ENCODE data around the gene ZNF662.

ZNF662 gene

DNA sequence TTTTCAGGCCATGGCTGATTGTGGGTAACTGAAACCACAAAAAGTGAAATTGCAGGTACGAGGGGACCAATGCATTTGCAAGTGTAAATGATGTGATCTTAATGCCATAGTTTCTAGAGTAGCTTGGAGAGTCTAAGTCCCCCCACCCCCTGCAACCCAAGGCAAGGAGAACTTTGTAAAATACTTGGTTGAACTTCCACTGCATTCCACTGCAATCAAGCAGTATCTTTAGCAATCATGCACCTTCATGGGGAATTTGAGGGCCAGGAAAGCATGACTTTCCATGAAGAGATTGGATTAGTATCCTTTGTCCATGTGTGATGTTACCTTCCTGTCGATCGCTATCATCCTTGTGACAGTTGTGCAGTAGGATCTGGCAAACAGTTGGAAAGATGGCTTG is 18.9 kb upstream of the ZNF662 start:
- DNase-seq, result no peak

DNA sequence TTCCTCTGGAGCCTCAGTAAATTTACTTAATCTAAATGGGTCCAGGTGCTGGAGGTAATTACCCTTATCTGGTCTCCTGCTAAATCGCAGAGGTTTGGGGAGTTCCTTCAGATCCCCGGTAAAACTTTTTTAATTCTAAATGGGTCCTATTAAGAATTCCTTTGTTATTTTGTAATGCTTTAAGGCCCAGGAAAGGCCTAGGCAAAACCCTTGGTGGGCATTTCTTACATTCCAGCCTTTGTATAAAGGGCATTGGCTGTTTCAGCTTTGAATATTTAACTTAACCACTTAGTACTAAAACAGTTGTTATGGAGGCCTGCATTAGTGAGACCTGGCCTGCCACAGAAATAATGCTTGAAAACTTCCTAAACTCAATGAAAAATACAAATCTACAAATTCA is 14.9 kb upstream of the ZNF662 start:
- DNase-seq, result no peak

DNA sequence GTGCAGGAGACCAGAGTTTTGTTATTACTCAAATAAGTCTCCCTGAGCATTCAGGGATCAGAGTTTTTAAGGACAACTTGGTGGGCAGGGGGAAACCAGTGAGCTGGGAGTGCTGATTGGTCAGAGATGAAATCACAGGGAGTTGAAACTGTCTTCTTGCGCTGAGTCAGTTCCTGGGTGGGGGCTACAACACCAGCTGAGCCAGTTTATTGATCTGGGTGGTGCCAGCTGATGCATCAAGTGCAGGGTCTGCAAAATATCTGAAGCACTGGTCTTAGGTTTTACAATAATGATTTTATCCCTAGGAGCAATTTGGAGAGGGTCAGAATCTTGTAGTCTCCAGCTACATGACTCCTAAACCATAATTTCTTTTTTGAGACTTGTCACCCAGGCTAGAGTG is 13.8 kb upstream of the ZNF662 start:
- no peak for DNase-seq

DNA sequence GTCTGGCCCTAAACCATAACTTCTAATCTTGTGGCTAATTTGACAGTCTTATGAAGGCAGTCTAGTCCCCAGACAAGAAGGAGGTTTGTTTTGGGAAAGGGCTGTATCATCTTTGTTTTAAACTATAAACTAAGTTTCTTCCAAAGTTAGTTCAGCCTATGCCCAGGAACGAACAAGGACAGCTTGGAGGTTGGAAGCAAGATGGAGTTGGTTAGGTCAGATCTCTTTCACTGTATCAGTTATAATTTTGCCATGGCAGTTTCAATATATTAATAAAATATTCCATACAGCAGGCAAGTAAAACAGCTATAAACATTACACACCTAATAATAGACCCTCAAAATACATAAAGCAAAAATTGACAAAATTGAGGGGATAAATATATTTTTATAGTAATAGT is 13.1 kb upstream of the ZNF662 start:
- DNase-seq, result no peak

DNA sequence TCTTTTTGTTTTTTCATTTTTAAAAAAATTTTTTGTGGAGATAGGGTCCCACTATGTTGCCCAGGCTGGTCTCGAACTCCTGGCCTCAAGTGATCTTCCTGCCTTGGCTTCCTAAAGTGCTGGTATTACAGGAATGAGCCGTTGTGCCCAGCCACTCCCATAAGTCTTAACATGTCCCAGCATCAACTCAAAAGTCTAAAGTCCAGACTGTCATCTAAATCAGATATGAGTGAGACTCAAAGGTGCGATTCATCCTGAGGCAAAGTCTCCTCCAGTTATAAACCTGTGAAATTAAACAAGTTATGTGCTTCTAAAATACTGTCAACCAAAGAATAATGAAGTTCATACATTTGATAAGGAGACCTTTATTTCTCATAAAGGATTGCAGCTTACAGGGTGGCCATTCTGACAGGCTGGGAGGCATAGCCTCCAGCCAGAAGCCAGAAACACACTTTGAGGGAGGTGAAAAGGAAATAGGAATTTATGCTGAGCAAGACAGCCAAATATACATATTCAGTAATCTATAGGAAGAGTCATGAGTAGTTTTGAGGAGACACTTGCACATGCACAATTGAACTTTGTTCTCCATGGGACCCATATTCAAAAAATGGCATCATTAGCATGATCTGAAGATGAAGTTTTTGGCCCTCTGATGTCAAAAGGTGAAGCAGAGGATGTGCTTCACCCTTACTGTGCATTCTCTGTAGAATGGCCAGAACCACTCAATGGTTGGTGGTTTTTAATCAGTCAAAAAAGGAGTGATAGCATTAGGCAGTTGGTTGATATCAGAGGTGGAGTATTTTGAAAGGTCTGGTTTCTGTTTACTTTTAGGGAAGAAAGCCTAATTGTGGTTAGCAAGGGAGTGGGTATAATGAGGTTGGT is 11.0 kb upstream of the ZNF662 start:
- no peak for DNase-seq

DNA sequence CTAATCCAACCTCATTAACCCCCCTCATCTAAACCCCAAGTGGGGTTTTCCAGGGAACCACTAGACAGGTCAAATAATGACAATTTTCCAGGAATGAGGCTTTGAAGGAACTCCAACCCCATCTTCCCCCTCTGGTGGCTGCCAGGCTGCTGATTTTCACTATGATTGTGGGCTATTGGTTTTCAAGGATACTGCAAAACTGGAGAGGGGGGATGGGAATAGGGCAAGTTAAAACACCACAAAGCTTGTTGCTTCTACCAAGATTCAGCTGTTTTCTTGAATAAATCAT is 10.4 kb upstream of the ZNF662 start:
- DNase-seq, result no peak

DNA sequence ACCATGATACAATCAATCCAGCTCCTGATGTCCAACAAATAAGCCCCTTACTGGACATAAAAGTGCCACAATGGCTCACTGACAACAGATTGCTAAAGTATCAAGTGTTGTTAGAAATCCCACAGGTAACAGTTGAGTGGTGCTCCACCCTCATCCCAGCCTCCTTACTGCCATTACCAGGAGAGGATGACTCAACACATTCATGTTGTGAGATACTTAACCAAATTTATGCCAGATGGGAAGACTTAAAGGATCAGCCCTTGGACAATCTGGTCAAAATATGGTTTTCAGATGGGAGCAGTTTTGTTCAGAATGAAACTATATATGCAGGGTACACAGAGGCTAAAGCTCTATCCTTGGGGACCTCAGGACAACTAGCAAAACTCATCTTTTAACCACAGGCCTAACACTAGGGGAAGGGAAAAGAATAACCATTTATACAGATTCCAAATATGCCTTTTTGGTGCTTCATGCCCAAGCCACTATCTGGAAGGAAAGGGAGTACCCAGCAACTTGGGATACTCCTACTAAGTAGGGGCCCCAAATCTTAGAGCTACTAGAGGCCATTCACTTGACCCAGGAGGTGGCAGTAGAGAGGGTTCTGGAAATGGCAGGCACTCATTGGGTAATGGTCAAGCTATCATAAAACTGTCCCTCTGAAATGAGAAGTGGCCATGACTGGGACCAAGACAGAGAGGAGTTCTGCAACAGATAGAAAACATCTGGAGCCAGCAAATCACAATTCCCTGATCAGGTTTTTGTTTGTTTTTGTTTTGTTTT is 6.9 kb upstream of the ZNF662 start:
- no peak for DNase-seq

DNA sequence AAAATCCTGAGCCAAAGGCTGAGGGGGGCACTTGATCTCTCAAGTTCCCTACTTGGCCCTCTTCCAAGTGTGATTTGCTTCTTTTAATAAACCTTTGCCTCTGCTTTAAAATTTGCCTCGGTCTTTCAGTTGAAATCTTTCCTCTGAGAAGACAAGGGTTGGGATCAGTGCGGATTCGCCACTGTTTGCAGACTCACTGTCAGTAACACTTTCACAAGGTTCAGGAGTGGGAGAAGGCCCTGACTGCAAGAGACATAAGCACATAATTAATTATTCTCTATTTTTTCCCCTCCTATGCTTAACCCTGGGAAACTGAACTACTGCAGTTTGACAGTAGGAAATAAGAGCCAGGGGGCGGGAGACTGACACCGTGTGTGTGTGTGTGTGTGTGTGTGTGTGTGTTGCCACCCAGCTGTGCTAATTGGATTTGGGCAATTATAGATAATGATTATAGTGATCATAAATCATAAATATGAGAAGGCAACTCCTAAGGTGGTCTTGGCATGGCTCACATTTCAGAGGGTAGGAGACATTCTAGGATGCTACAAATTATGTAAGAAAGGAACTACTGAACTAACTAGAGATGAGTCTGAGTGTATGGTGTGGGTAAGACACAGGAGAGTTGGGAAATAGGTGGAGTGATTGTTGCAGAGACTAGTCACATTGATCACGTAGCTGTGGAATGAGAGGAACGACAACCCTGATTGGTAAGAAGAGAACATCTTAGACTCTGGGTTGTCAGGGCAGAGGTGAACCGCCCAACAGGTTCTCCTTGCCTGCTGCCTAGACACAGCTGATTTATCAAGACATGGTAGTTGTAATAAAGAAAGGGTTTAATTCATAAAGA is 5.5 kb upstream of the ZNF662 start:
- no peak for DNase-seq

DNA sequence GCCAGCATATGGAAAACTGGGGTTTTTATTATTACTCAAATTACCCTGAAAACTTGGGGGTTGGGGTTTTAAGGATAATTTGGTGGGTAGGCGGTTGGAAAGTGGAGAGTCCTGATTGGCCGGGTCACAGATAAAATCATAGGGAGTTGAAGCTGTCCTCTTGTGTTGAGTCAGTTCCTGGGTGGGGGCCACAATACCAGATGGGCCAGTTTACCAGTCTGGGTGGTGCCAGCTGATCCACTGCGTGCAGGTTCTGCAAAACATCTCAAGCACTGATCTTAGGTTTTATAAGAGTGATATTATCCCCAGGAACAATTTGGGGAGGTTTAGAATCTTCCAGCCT is 4.9 kb upstream of the ZNF662 start:
- DNase-seq, result no peak

DNA sequence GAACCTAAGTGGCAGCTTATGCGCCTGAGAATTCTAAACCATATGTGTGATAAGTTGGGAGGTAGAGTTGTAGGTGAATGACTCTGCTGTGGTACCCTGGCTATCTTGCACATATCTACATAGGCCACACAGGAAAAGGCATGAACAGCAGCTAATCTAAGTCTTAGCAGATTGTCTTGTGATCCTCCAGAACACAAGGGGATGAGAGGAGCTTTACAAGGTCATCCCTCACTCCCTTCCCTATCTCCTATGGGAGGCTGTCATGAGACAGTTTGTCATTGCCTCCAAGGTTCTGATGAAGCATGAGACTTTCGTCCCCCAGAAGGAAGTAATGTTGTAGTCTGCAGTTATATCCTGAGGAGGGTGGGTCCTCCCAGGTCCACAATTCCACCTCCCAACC is 3.7 kb upstream of the ZNF662 start:
- DNase-seq, result no peak

DNA sequence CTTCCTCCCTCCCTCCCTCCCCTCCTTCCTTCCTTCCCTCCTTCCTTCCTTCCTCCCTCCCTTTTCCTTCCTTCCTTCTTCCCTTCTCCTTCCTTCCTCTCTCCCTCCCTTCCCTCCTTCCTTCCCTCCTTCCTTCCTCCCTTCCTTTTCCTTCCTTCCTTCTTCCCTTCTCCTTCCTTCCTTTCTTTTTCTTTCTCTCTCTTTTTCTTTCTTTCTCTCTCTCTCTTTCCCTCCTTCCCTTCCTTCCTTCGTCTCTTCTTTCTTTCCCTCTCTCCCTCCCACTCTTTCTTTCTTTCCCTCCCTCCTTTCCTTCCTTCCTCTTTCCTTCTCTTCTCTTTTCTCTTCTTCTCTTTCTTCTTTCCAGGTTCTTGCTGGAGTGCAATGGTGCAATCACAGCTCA is 1.9 kb upstream of the ZNF662 start:
- DNase-seq, result no peak

DNA sequence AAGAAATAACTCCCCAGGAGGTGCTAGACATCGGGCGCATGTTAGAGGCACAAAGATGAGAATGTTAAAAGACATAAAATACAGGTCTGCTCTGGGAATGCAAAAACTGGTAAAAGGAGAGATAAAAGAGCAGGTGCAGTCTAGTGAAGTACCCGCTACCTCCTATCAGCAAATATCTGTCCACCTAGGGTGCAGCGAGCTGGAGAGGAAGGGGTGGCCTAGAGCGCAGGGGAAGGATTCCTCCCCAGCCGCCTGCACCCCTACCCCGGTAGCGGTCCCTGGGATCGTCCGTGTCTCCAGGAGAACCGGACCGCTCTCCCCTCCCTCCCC is 237 bp upstream of the ZNF662 start:
- no peak for DNase-seq

DNA sequence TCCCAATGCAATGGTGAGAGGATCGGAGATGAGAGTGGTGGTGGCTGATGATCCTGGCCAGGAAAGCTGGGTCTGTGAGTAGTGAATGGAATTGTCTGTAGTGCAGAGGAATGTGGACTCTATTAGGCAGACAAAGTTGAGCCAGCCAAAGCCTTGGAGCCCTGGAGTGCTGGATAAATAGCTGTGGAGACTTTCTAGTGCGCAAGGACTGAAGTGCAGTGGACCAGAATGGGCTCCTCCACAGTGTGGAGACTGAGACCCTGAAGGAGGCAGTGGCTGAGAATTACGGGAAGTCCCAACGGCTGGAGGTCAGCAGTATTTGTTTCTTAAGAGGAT is 874 bp downstream of the ZNF662 start:
- DNase-seq, result no peak

DNA sequence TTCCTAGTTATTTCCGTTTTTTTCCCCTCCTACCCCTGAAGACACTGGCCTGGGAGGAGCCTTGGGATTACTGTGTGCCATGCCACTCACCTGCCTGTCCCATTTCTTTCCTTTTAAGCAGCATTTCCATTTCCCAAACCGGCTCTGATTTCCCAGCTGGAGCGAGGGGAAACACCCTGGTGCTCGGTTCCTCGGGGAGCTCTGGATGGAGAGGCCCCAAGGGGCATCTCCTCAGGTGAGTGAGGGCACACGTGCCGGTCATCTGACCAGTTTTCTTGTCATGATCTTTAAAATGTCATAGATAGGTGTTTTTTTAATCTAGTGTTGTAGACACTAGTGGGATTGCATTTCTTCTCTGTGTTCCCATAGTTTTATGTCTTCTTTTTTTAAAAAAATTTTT is 2.7 kb downstream of the ZNF662 start:
- DNase-seq, result no peak

DNA sequence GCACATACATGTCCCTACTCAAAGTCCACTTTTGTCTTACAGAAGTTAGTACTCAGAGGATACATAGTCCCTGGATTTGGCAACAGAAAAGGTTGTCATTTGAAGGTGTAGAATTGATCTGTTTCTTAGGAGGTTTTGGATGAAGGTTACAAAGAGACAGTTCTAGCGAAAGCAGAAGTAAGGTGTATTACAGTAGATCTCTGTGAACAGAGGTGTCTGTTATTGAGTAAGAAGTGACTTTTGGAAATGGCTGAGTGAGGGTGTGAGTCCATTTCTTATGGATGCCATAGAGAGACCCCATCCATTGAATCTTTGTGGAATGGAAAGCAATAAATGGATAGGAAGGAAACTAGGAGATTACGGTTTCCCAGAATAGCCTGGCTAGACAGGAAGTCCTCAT is 5.6 kb downstream of the ZNF662 start:
- no peak for DNase-seq

DNA sequence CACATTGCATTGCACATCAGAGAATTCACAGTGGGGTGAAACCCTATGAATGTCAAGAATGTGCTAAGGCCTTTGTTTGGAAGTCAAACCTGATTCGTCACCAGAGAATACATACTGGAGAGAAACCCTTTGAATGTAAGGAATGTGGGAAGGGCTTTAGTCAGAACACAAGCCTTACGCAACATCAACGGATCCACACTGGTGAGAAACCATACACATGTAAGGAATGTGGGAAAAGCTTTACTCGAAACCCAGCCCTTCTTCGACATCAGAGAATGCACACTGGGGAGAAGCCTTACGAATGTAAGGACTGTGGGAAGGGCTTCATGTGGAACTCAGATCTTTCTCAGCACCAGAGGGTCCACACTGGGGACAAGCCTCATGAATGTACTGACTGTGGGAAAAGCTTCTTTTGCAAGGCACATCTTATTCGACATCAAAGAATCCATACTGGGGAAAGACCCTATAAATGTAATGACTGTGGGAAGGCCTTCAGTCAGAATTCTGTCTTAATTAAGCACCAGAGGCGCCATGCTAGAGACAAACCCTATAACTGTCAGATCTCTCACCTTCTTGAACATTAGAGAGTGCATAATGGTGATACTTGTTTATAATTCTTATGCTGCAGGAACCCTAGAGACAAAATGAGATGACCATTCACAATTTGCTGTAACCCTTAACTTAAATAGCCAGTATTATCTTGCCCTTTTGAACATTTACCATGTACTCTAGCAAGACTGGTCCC is 9.0 kb downstream of the ZNF662 start:
- DNase-seq, result no peak

DNA sequence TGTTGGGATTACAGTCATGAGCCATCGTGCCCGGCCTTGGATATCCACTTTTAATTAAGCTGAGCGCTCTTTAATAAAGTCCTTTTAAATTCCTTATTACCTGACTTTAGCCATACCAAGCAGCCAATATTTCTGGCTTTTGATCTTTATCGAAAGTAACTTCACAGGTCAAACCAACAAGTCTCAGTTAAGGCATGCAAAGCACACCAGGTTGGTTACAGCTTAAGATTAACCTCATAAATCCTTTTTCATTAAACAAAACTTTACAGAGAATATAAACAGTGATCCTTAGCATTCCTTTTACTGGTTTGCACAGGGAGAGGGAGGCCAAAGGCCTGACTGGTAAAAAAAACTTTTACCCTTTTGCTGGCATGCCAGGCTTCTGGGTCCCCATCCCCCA is 17.7 kb downstream of the ZNF662 start:
- DNase-seq, result no peak

DNA sequence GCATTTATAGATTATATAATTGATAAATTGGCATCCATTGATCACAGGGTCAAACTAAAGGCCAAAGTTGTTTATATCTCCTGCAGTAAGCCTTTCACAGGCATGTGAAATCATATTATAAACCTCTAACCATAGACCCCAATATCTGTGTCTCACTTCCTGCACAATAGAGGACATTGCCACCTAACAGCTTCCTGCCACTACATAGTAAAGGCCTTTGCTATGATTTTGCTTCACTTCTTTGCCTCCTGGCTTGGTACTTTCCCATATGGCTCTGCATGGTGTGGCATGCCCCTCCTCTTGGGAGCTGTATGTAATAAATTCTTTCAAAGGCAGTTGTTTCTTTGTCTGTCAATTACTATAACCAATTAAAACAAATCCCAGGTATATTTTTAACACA is 20.4 kb downstream of the ZNF662 start:
- DNase-seq, result no peak

DNA sequence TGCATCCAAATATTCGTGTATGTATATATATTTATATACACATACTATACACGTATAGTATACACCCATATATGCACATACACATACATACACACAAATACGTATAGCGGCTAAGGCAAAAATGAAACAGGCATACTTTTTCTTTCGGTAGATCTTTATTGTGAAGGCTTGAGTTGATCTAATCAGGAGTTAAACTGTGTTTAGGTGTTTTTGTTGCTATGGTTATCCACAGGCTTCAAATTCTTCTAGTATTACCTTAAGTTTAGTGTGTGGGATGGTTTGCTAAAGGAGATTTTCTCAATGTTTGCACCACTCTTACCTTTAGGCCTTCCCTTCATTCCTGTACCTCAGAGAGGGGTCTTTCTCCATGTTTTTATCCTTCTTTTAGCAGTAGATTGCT is 28.2 kb downstream of the ZNF662 start:
- DNase-seq, result no peak

DNA sequence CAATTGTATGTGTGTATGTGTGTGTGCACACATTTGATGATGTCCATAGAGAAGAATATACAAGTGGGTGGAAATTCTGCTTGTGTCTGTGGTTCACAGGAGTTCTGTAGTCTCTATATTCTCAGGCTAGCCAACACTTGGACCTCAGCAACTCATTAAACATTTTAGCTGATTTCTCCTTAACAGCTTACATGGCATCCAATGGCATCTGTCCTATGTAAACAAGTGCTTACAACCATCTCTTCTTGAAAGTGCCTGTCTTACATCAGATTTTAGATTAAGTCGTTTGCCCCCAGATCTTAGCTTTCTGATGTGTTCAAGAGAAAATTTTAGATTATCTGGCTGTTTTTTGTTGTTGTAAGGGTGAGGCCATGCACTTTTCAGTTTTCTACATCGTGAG is 29.0 kb downstream of the ZNF662 start:
- DNase-seq, result no peak

DNA sequence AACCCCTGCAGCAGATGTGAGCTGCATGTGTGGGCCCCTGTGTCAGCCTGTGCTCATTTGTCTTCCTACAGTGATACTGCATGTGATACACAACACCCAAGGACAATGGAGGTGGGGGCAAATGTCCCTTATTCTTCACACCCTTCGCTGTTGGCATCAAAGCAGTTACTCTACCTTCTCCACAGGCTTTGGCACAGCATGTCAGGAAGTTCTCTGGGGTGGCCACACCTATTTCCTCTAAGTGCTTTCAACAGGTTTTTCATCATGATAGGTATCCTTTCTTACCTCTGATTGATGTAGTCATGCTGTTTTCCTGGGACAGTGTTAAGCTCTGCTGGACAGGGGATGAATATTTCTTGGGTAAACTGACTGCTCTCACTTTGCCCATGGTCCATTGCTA is 29.5 kb downstream of the ZNF662 start:
- DNase-seq, result no peak

DNA sequence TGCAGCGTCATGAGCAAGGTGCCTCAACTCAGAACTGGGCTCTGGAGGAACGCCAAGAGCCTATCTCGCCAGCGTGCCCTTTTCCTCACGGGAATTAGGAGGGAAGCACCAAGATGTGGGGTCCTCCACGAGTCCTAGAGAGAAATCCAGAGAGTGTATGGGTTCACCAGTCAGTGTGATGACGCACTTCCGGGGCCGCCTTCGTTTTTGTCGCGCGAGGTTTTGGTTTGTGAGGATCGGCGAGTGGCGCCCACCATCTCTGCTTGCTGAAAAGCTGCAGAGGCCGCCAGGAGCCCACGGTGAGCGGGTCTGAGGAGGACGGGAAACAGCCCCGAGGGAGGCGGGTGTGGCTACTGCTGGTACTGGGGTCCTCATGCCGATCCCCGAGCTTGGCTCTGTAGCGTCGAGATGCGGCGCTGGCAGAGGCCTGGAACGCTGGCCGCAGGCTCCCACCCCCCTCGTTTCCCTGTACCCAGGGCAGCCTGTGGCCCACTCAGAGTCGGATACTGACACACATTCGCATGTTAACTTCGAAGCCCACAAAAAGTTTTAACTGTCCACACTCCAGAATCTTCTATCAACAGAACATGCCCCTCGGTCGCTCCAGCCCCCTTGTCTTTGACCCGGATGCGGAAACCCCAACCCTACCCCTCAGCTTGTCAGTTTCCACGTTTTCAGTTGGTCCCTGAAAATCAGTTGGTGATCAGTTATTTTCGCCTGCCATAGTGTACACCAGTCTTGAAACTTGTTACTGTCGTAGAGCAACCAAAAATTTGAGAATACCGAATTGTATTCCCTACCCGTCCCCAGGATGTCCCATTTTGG is 30.4 kb downstream of the ZNF662 start:
- no peak for DNase-seq

DNA sequence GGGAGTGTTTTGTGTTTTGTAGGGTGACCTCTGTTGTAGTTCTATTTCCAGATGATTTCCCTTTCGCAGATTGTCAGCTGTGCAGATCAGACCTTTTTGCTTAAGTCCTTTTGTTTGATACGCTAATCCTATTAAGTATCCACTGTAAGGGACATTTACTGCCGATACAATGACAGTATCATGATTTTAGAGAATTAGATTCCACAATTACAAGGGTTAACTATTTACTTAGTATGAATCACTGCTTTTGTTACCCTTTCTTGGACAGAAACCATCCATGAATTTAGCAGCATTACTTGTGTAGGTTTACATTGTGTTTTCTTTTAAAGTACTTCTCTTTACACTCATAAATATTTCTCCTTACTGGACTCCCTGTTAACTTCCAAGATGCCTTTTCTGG is 31.4 kb downstream of the ZNF662 start:
- DNase-seq, result no peak

Measured in midbrain (tissue), 1 donor.